ENCODE data around the gene MMUT.

MMUT gene

DNA sequence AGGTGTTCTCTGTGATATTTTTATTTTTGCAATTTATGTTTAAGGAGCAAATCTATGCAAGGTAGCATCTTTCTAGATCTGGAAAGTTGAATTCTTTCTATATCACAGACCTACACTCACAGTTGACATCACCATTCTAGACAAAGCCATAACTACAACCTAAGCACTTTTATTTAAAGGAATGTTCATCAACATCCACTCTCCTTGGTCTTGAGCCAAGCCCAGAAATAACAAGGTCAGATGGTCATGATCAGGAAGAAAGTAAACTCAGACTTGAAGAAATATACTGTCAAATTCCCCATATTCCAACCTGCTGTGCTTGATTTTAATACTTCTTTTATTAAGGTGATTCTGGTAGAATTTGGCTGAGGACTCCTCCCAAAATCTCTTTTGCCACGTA, 32.2 kb downstream of the MMUT start:
- Histone ChIP-seq H4K20me1 (ENCODE audit: insufficient read depth, low read length) (no peaks in the 10 kb centered on the region), H3K9me3 (ENCODE audit: low read length) (no peaks in the 10 kb centered on the region), H3K4me3 (ENCODE audit: low read depth, low read length, poor library complexity, severe bottlenecking) (no peak overlapping the region), H3K36me3 (ENCODE audit: insufficient read depth, low read length) (peaks cover 29% of the 10 kb centered on the region), H2AFZ (ENCODE audit: low read length) (no peak overlapping the region), H3K79me2 (ENCODE audit: insufficient read depth, low read length) (no peaks in the 10 kb centered on the region), H3K27me3 (ENCODE audit: insufficient read depth, low read length) (no peaks in the 10 kb centered on the region), H3K4me2 (ENCODE audit: low read length) (no peak overlapping the region), H3K4me1 (ENCODE audit: insufficient read depth, low read length, severe bottlenecking) (no peaks in the 10 kb centered on the region), H3K9ac (ENCODE audit: low read length) (no peak overlapping the region), H3K9me2 (ENCODE audit: low read depth, low read length) (no peaks in the 10 kb centered on the region), H3K27ac (ENCODE audit: low read depth, low read length, poor library complexity, severe bottlenecking) (no peak overlapping the region), H3F3A (ENCODE audit: insufficient read depth, low read length) (no peaks in the 10 kb centered on the region)
- no peak for TF ChIP-seq EZH2 (IDR thresholded peaks at IDR 0.05; ENCODE audit: borderline replicate concordance, low read length)
- TF ChIP-seq, protein P1, sequence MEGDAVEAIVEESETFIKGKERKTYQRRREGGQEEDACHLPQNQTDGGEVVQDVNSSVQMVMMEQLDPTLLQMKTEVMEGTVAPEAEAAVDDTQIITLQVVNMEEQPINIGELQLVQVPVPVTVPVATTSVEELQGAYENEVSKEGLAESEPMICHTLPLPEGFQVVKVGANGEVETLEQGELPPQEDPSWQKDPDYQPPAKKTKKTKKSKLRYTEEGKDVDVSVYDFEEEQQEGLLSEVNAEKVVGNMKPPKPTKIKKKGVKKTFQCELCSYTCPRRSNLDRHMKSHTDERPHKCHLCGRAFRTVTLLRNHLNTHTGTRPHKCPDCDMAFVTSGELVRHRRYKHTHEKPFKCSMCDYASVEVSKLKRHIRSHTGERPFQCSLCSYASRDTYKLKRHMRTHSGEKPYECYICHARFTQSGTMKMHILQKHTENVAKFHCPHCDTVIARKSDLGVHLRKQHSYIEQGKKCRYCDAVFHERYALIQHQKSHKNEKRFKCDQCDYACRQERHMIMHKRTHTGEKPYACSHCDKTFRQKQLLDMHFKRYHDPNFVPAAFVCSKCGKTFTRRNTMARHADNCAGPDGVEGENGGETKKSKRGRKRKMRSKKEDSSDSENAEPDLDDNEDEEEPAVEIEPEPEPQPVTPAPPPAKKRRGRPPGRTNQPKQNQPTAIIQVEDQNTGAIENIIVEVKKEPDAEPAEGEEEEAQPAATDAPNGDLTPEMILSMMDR (IDR thresholded peaks at IDR 0.05; ENCODE audit: low read length): no peak

DNA sequence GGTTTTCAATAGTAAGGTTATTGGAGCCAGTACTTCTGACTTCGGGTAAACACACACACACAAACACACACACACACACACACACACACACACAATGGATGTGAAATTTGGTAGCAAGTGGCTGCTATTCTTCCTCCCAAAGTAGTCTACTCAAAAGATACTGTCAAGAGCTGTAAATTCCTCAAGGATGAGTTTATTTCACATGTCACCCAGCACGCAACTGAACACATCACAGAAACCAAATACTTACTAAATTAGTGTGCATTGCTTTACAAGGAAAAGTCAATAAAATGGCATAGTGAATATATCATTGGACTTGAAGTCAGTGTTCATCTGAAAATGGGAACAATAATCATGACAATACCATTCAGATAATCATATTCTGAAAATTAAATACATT, 32.9 kb downstream of the MMUT start:
- Histone ChIP-seq H3K27me3 (ENCODE audit: insufficient read depth, low read length) (no peaks in the 10 kb centered on the region), H3K9me3 (ENCODE audit: low read length) (no peaks in the 10 kb centered on the region), H3K4me3 (ENCODE audit: low read depth, low read length, poor library complexity, severe bottlenecking) (no peak overlapping the region), H4K20me1 (ENCODE audit: insufficient read depth, low read length) (no peaks in the 10 kb centered on the region), H3K36me3 (ENCODE audit: insufficient read depth, low read length) (peaks cover 26% of the 10 kb centered on the region), H3K79me2 (ENCODE audit: insufficient read depth, low read length) (no peaks in the 10 kb centered on the region), H3K4me2 (ENCODE audit: low read length) (no peak overlapping the region), H2AFZ (ENCODE audit: low read length) (no peak overlapping the region), H3K9me2 (ENCODE audit: low read depth, low read length) (no peaks in the 10 kb centered on the region), H3K4me1 (ENCODE audit: insufficient read depth, low read length, severe bottlenecking) (no peaks in the 10 kb centered on the region), H3K27ac (ENCODE audit: low read depth, low read length, poor library complexity, severe bottlenecking) (no peak overlapping the region), H3F3A (ENCODE audit: insufficient read depth, low read length) (no peaks in the 10 kb centered on the region), H3K9ac (ENCODE audit: low read length) (no peak overlapping the region)
- TF ChIP-seq, protein P1 (IDR thresholded peaks at IDR 0.05; ENCODE audit: low read length): no peak

DNA sequence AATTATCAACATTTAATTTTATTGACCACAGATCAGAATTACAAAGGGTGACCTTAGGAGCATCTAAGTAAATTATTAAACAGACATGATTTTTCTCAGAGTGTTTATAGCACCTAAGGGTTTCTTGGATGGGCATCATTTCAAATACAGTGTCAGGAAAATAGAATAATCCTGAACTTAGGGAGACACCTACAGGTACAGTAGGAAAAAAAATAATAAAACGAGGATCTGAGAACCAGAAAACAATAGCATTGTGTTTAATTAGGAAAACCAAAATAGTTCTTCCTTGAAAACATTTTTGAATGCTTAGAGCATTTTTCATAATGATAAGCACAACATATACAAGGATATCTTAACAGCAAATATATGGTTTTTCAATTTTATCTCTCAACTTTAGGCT, 39.2 kb downstream of the MMUT start:
- H3K27me3 ChIP-seq (ENCODE audit: insufficient read depth, low read length): no peaks in the 10 kb centered on the region
- no peaks in the 10 kb centered on the region for H3K36me3 ChIP-seq (ENCODE audit: insufficient read depth, low read length)
- no peaks in the 10 kb centered on the region for H3K4me1 ChIP-seq (ENCODE audit: insufficient read depth, low read length, severe bottlenecking)
- no peak overlapping the region for H3K9ac ChIP-seq (ENCODE audit: low read length)
- no peaks in the 10 kb centered on the region for H3K9me2 ChIP-seq (ENCODE audit: low read depth, low read length)
- H3K9me3 ChIP-seq (ENCODE audit: low read length): no peaks in the 10 kb centered on the region
- no peak overlapping the region for H3K4me2 ChIP-seq (ENCODE audit: low read length)
- no peaks in the 10 kb centered on the region for H3K79me2 ChIP-seq (ENCODE audit: insufficient read depth, low read length)
- no peak overlapping the region for H3K4me3 ChIP-seq (ENCODE audit: low read depth, low read length, poor library complexity, severe bottlenecking)
- no peak for TF ChIP-seq EZH2 (IDR thresholded peaks at IDR 0.05; ENCODE audit: borderline replicate concordance, low read length)
- TF ChIP-seq, protein P1 (IDR thresholded peaks at IDR 0.05; ENCODE audit: low read length): no peak
- no peak overlapping the region for H2AFZ ChIP-seq (ENCODE audit: low read length)
- no peaks in the 10 kb centered on the region for H3F3A ChIP-seq (ENCODE audit: insufficient read depth, low read length)
- no peak overlapping the region for H3K27ac ChIP-seq (ENCODE audit: low read depth, low read length, poor library complexity, severe bottlenecking)
- H4K20me1 ChIP-seq (ENCODE audit: insufficient read depth, low read length): no peaks in the 10 kb centered on the region
